Adrenal gland (tissue), 5 donors: ENCODE data around the gene DEF6.
"Not testable (repeated sequence)": the region's sequence is repeated elsewhere in the genome, so short reads cannot be mapped to it uniquely, and the experiment has no call there.

Experiments used
- CTCF ChIP-seq, 6 experiments: fragments of 450-650 bp in 4 of 6; fragments of 200-600 bp in 2 of 6; sonication (generic) in 1 of 6; IDR thresholded peaks; 1 replicate in 5 of 6; 2 replicates in 1 of 6; pipeline versions ENCODE4 v1.5.1 to v1.8.0; 2016 to 2021; ENCODE audit warnings: antibody characterized with exemption in 6 of 6, mild to moderate bottlenecking in 2 of 6, moderate library complexity in 1 of 6
- POLR2A ChIP-seq, 2 donors: fragments of 450-650 bp; IDR thresholded peaks; one replicate each; pipeline ENCODE4 v1.6.1; 2017; ENCODE audit warnings: antibody characterized with exemption in 2 of 2, mild to moderate bottlenecking in 2 of 2, moderate library complexity in 1 of 2
- donor health status: DM: no; HTN: no; CAD: no.

- not testable (repeated sequence) for TF ChIP-seq POLR2A, CTCF (IDR thresholded peaks at IDR 0.05)
Measured at GRCh38 chr6:35332074-35332887, 34.7 kb downstream of the DEF6 start.
